ES-I3 (cell line): ENCODE data around the gene HPSE2.
A peak's percentile ranks its signal among the peaks of the same experiment; 100 is the strongest.

Source experiments
- H3K36me3 ChIP-seq: 2 replicates; pipeline ENCODE4 v1.6.1; 2013; ENCODE audit warnings: mild to moderate bottlenecking, low read length, control low read depth, moderate library complexity; ENCODE audit not compliant: insufficient read depth
- H3K4me1 ChIP-seq: 2 replicates; pipeline ENCODE4 v1.6.1; 2013; ENCODE audit warnings: mild to moderate bottlenecking, control low read depth, low read length; ENCODE audit not compliant: insufficient read depth
- H3K9ac ChIP-seq: 2 replicates; pipeline ENCODE4 v1.6.1; 2013; ENCODE audit warnings: low read depth, mild to moderate bottlenecking, low read length, moderate library complexity
- H3K9me3 ChIP-seq: 2 replicates; pipeline ENCODE4 v1.6.1; 2013; ENCODE audit warnings: mild to moderate bottlenecking, low read length, moderate library complexity; ENCODE audit not compliant: control insufficient read depth, insufficient read depth

HPSE2 gene

GRCh38 chr10:98460837-98461499 lies 774.7 kb downstream of the HPSE2 start:
- H3K9ac ChIP-seq: no peak overlapping the region
- H3K9me3 ChIP-seq: no peaks in the 10 kb centered on the region

GRCh38 chr10:98458809-98459784 lies 776.6 kb downstream of the HPSE2 start:
- Histone ChIP-seq H3K9me3 (no peaks in the 10 kb centered on the region), H3K9ac (no peak overlapping the region), H3K4me1 (peaks cover 10% of the 10 kb centered on the region), H3K36me3 (no peaks in the 10 kb centered on the region)

More at GRCh38 chr10:98460837-98461499, 774.7 kb downstream of the HPSE2 start:
- Histone ChIP-seq H3K36me3 (no peaks in the 10 kb centered on the region), H3K4me1 (peaks cover 6% of the 10 kb centered on the region)

- H3K36me3 ChIP-seq: no peaks in the 10 kb centered on the region
These were observed 777.9 kb downstream of the HPSE2 start for GRCh38 chr10:98457721-98458120.

DNA sequence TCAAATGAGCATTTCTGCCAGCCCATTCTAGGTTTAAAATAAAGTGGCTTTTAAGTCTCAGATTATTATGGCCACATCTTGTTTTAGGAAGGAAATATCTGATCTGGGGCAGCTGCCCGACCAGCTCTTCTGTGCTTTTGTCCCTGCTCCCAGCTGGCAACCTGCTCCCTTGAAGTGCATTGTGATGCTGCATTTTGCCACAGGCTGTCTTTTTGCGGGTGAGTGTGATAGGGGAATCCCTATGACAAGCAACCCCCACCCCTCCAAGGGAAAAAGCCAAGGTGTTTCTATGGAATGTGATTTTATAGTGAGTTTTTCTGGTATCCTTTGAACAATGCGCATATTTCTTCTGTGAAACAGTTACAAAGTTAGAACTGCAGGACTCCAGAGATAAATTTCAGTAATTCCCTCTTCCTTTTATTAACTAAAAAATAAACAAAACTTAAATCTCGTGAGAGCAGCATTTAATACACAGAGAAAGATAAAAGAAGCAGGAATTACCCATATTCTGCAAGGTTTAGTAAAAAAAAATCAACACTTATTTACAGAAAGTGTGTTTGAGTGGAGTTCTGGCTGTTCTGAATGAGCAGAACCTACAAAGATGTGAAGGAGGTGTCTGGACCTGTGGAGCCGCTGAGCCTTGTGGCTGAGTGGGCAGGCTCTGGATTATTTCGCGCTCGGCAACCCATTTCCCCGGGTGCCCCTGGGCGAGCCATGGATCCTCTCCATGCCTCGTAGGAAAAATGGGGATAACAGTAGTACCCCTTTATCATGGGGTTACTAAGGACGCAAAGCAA lies 778.8 kb downstream of the HPSE2 start:
- no peak overlapping the region for H3K9ac ChIP-seq

More at GRCh38 chr10:98457721-98458120, 777.9 kb downstream of the HPSE2 start:
- H3K9ac ChIP-seq: no peak overlapping the region
- no peaks in the 10 kb centered on the region for H3K9me3 ChIP-seq
- peaks cover 14% of the 10 kb centered on the region for H3K4me1 ChIP-seq

GRCh38 chr10:98456043-98456570 lies 779.5 kb downstream of the HPSE2 start:
- Histone ChIP-seq H3K9ac (no peak overlapping the region), H3K36me3 (no peaks in the 10 kb centered on the region), H3K9me3 (no peaks in the 10 kb centered on the region), H3K4me1 (peaks cover 14% of the 10 kb centered on the region)

More for the DNA sequence above, 778.8 kb downstream of the HPSE2 start:
- H3K4me1 ChIP-seq: peaks cover 14% of the 10 kb centered on the region
- H3K36me3 ChIP-seq: no peaks in the 10 kb centered on the region
- no peaks in the 10 kb centered on the region for H3K9me3 ChIP-seq

- Histone ChIP-seq H3K9me3 (no peaks in the 10 kb centered on the region), H3K9ac (no peak overlapping the region), H3K36me3 (no peaks in the 10 kb centered on the region), H3K4me1 (peaks cover 14% of the 10 kb centered on the region)
These were observed 781.9 kb downstream of the HPSE2 start for GRCh38 chr10:98453729-98454128.

GRCh38 chr10:98450618-98451017 lies 785.0 kb downstream of the HPSE2 start:
- Histone ChIP-seq H3K9ac (no peak overlapping the region), H3K4me1 (peaks cover 8% of the 10 kb centered on the region; the same call in 1 of the 2 replicates), H3K9me3 (no peaks in the 10 kb centered on the region), H3K36me3 (no peaks in the 10 kb centered on the region)

GRCh38 chr10:98449287-98449686 lies 786.4 kb downstream of the HPSE2 start:
- no peaks in the 10 kb centered on the region for H3K36me3 ChIP-seq
- H3K9me3 ChIP-seq: no peaks in the 10 kb centered on the region
- peaks cover 4% of the 10 kb centered on the region; the same call in 1 of the 2 replicates for H3K4me1 ChIP-seq
- H3K9ac ChIP-seq: no peak overlapping the region

DNA sequence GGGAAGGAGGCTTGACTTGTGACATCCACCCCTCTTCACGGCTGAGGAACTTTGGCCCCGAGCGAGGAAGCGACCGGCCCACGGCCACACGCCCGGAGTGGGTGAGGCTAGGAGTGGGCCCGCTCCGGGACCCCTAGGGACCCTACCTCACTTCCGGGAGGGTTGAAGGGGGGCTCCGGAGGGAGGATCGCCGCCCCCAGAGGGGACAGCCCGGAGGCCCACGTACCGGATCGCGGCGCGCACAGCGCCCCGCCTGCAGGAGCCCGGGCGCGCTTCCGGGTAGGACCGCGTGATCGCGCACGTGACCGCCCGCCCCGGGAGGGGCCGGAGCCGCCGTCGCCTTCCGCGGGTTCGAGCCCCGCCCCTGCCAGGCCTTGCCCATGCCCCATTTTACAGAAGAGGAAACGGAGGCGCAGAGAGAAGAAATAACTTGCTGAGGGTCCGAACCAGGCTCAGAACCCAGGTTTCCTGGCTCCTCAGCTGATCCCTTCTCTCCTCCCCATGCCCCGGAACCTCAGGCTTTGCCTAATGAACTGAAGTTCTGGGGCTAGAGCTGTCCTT lies 788.9 kb downstream of the HPSE2 start, which contains the start of gene HPS1:
Gene HPS1, minus strand, starts transcription at position 275 of the 561 bp plus-strand sequence. CDS start 3,695 bp downstream, outside the sequence.
- H3K9ac ChIP-seq: peak within 1 kb of the TSS; percentile 78
- peaks cover 2% of the 10 kb centered on the region; the same call in 1 of the 2 replicates for H3K36me3 ChIP-seq
- H3K9me3 ChIP-seq: no peaks in the 10 kb centered on the region
- H3K4me1 ChIP-seq: no peaks in the 10 kb centered on the region

DNA sequence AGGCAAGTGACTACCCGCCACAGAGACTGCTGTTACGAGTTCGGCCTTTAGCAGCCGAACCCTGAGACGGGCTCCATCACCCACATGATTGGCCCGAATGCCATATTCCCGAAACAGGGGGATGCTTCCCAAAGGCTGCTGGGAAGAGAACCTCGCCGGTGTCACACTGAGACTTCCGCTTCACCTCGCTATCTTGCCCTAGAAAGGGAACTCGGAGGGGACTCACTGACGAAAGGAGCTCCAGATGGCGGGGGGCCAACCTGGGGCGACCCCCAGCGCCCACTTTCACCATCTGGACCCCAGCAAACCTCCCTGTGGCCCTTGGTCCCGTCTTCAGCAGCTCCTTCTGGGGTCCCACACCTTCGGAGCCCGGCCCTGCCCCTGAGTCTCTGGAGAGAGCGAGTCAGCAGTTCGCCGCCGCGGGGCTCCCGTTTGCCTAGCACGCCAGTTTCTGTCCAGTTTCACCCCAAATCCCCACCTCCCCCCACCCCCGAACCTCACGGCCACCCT lies 789.4 kb downstream of the HPSE2 start:
- Histone ChIP-seq H3K9me3 (no peaks in the 10 kb centered on the region), H3K36me3 (peaks cover 3% of the 10 kb centered on the region; the same call in 1 of the 2 replicates), H3K9ac (peak overlapping the region; percentile 78), H3K4me1 (no peaks in the 10 kb centered on the region)

GRCh38 chr10:98445200-98445812 lies 790.3 kb downstream of the HPSE2 start:
- Histone ChIP-seq H3K9me3 (no peaks in the 10 kb centered on the region), H3K36me3 (peaks cover 3% of the 10 kb centered on the region; the same call in 1 of the 2 replicates), H3K9ac (peak overlapping the region; percentile 78; the same call in 1 of the 2 replicates), H3K4me1 (no peaks in the 10 kb centered on the region)

DNA sequence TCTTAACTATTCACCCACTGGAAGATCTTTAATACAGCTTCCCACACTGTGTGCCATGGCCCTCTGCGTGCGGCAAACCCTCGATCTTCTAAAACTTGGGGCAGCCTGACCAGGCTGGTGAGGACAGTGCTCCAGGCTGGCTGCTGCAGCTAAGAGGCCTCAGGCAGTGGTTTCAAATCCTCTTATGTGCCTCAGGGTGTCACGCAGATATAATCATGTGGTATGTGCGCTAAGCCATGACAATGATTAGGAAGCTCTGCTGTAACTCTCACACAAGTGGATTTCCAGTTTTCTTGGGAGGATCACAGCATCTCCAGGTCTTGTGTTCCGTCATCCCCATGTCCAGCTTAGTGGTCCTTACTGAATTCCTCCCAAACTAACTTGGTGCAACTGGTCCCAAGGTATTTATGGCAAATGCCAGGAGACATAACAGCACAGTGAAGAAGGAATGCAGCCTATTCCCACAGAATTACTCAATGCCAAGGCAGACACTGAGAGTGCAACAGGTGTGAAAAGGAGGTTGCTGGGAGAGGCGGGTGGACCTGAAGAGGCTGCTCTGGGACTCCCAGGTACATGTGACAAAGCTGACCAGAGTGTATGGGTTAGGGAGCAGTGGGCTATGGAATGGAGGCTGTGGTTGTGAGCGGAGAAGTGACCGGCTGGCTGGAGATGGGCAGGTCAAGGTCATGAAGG lies 791.2 kb downstream of the HPSE2 start:
- peaks cover 3% of the 10 kb centered on the region; the same call in 1 of the 2 replicates for H3K36me3 ChIP-seq
- no peaks in the 10 kb centered on the region for H3K4me1 ChIP-seq
- no peak overlapping the region for H3K9ac ChIP-seq

More for the DNA sequence above, 791.2 kb downstream of the HPSE2 start:
- no peaks in the 10 kb centered on the region for H3K9me3 ChIP-seq
